ENCODE measurements around the gene ENGASE. TPM values are rescaled to one million over a fixed set of nuclear protein-coding genes. Genes with fewer than 3 reads are reported as not detected.
"Not testable (repeated sequence)": the region's sequence is repeated elsewhere in the genome, so short reads cannot be mapped to it uniquely, and the experiment has no call there.

The ENGASE gene
- total RNA-seq, 1 donor from 2014 or later = 11.7 TPM

- no peaks in the 10 kb centered on the region for H3K9me3 ChIP-seq (ENCODE audit: low read depth)
- no peak overlapping the region for H3K27ac ChIP-seq
- no peak overlapping the region for H3K4me3 ChIP-seq
- no peak overlapping the region for H2AFZ ChIP-seq (replicated peaks)
- no peak overlapping the region for H3K9ac ChIP-seq
- no peaks in the 10 kb centered on the region for H3K79me2 ChIP-seq (ENCODE audit: low read depth)
- no peak for DNase-seq (ENCODE audit: low spot score)
- H3K27me3 ChIP-seq = peaks cover 83% of the 10 kb centered on the region
- peaks cover 14% of the 10 kb centered on the region for H3F3A ChIP-seq (ENCODE audit: low read depth)
- no peak for TF ChIP-seq EZH2 (IDR thresholded peaks at IDR 0.05)
- no peak for TF ChIP-seq EZH2phosphoT487 (IDR thresholded peaks at IDR 0.05)
- TF ChIP-seq CTCF (IDR thresholded peaks at IDR 0.05) = peak; percentile 29
- H3K4me2 ChIP-seq = no peak overlapping the region
- Mint-ChIP-seq H3K4me1 (peaks cover 10% of the 10 kb centered on the region), H3K27me3 (ENCODE audit: insufficient read depth, low read depth) (peaks cover 33% of the 10 kb centered on the region), H3K27ac (no peak overlapping the region), H3K36me3 (no peaks in the 10 kb centered on the region), H3K9me3 (no peaks in the 10 kb centered on the region), H3K4me3 (no peak overlapping the region)
- peaks cover 3% of the 10 kb centered on the region for H4K20me1 ChIP-seq (ENCODE audit: low read depth)
- no peaks in the 10 kb centered on the region for H3K36me3 ChIP-seq
- peaks cover 2% of the 10 kb centered on the region for H3K4me1 ChIP-seq
Measured at GRCh38 chr17:79028496-79029326, 45.9 kb upstream of the ENGASE start.

- Mint-ChIP-seq H3K4me3 (no peak overlapping the region), H3K27ac (no peak overlapping the region), H3K4me1 (peaks cover 8% of the 10 kb centered on the region), H3K9me3 (no peaks in the 10 kb centered on the region), H3K27me3 (ENCODE audit: insufficient read depth, low read depth) (peaks cover 29% of the 10 kb centered on the region), H3K36me3 (no peaks in the 10 kb centered on the region)
- H3K4me2 ChIP-seq = no peak overlapping the region
- H3K4me3 ChIP-seq = no peak overlapping the region
- H2AFZ ChIP-seq (replicated peaks) = no peak overlapping the region
- TF ChIP-seq EZH2 (IDR thresholded peaks at IDR 0.05) (no peak), EZH2phosphoT487 (IDR thresholded peaks at IDR 0.05) (no peak)
- H3K9me3 ChIP-seq (ENCODE audit: low read depth) = no peaks in the 10 kb centered on the region
- H3F3A ChIP-seq (ENCODE audit: low read depth) = peaks cover 8% of the 10 kb centered on the region
- H4K20me1 ChIP-seq (ENCODE audit: low read depth) = peaks cover 3% of the 10 kb centered on the region
- H3K4me1 ChIP-seq = no peaks in the 10 kb centered on the region
- no peak for DNase-seq (ENCODE audit: low spot score)
- peaks cover 76% of the 10 kb centered on the region for H3K27me3 ChIP-seq
- no peaks in the 10 kb centered on the region for H3K79me2 ChIP-seq (ENCODE audit: low read depth)
- no peaks in the 10 kb centered on the region for H3K36me3 ChIP-seq
- H3K9ac ChIP-seq = no peak overlapping the region
- H3K27ac ChIP-seq = no peak overlapping the region
Measured at GRCh38 chr17:79029327-79030009, 45.2 kb upstream of the ENGASE start.

- H3K4me1 ChIP-seq; H3K4me2 ChIP-seq; H4K20me1 ChIP-seq (ENCODE audit: low read depth); H3K4me3 ChIP-seq; H3K27ac ChIP-seq; H3K79me2 ChIP-seq (ENCODE audit: low read depth); H3K4me1 Mint-ChIP-seq; H3F3A ChIP-seq (ENCODE audit: low read depth); H3K36me3 ChIP-seq; H2AFZ ChIP-seq (replicated peaks); DNase-seq (ENCODE audit: low spot score); H3K4me3 Mint-ChIP-seq; H3K9me3 Mint-ChIP-seq; H3K9me3 ChIP-seq (ENCODE audit: low read depth); H3K9ac ChIP-seq; H3K36me3 Mint-ChIP-seq; H3K27ac Mint-ChIP-seq: not testable (repeated sequence)
- H3K27me3 Mint-ChIP-seq (ENCODE audit: insufficient read depth, low read depth) = peaks cover 23% of the 10 kb centered on the region
- H3K27me3 ChIP-seq = peaks cover 64% of the 10 kb centered on the region
Measured at GRCh38 chr17:79030636-79031035, 44.0 kb upstream of the ENGASE start.

- no peaks in the 10 kb centered on the region for H3K36me3 Mint-ChIP-seq
- no peak overlapping the region for H3K4me3 ChIP-seq
- peaks cover 20% of the 10 kb centered on the region for H3K27me3 Mint-ChIP-seq (ENCODE audit: insufficient read depth, low read depth)
- TF ChIP-seq CTCF (IDR thresholded peaks at IDR 0.05) = no peak
- no peak for TF ChIP-seq EZH2 (IDR thresholded peaks at IDR 0.05)
- TF ChIP-seq EZH2phosphoT487 (IDR thresholded peaks at IDR 0.05) = no peak
- no peak for DNase-seq (ENCODE audit: low spot score)
- no peak overlapping the region for H2AFZ ChIP-seq (replicated peaks)
- H3K4me3 Mint-ChIP-seq = no peak overlapping the region
- no peak overlapping the region for H3K9ac ChIP-seq
- H3K79me2 ChIP-seq (ENCODE audit: low read depth) = no peaks in the 10 kb centered on the region
- no peaks in the 10 kb centered on the region for H3K9me3 Mint-ChIP-seq
- peaks cover 48% of the 10 kb centered on the region for H3K27me3 ChIP-seq
- H3K4me2 ChIP-seq = no peak overlapping the region
- no peaks in the 10 kb centered on the region for H3K9me3 ChIP-seq (ENCODE audit: low read depth)
- peaks cover 3% of the 10 kb centered on the region for H3K4me1 ChIP-seq
- no peak overlapping the region for H3K27ac ChIP-seq
- peaks cover 4% of the 10 kb centered on the region for H3K4me1 Mint-ChIP-seq
- no peaks in the 10 kb centered on the region for H3K36me3 ChIP-seq
- peaks cover 3% of the 10 kb centered on the region for H4K20me1 ChIP-seq (ENCODE audit: low read depth)
- H3F3A ChIP-seq (ENCODE audit: low read depth) = peaks cover 8% of the 10 kb centered on the region
- no peak overlapping the region for H3K27ac Mint-ChIP-seq
Measured at GRCh38 chr17:79031996-79032875, 42.4 kb upstream of the ENGASE start.

Measured in neural progenitor cell (in vitro differentiated cells).